HepG2 (cell line): Measurements from ENCODE around the gene PTPN18. TPM values are rescaled to one million over a fixed set of nuclear protein-coding genes. Genes with fewer than 3 reads are reported as not detected.

Experiments
- ATAC-seq: fragments of 200-7000 bp; cut with Tn5 transposase; 3 replicates; pipeline ENCODE4 v1.9.1; 2020; ENCODE audit warnings: mild to moderate bottlenecking, moderate library complexity
- BruUV-seq: library from RNA; stranded (reverse); fragments of 400-500 nt; replicated peaks from 2 replicates; lab custom pipeline; 2021; lab: Mats Ljungman, UMichigan
- CTCF ChIA-PET: fragments of 300-600 bp; formaldehyde crosslinking; extraction: SDS; loops from one replicate; lab custom pipeline; 2021; ENCODE audit warnings: low total read pairs, inconsistent platforms, low intra/inter-chr PET ratio; lab: Yijun Ruan, JAX
- POLR2A ChIA-PET: fragments of 350-600 bp; sonication (Branson Sonifier 250); formaldehyde crosslinking; loops from one replicate; lab custom pipeline; 2020; ENCODE audit warnings: antibody characterized with exemption, inconsistent platforms; lab: Yijun Ruan, JAX
- DNase-seq: peaks from one replicate; pipeline ENCODE4 v3.0.0-alpha.2; 2015; ENCODE audit warnings: low spot score
- FAIRE-seq: peaks from 3 replicates; lab custom pipeline; 2011; peaks lifted over from hg19 to GRCh38; lab: Jason Lieb, UNC
- H2AFZ ChIP-seq: one replicate; pipeline ENCODE4 v1.6.1; 2011; ENCODE audit warnings: low read length, inconsistent platforms
- H3K27ac ChIP-seq: fragments of 300-600 bp; 3 replicates; pipeline ENCODE4 v1.8.0; 2011; ENCODE audit warnings: mixed run types, mild to moderate bottlenecking, mixed read lengths, low read length, inconsistent platforms; ENCODE audit not compliant: insufficient read depth; ENCODE audit errors: extremely low read length
- H3K27me3 ChIP-seq, 2 experiments: fragments of 200-600 bp in 1 of 2; 2 replicates in 1 of 2; 3 replicates in 1 of 2; pipeline versions ENCODE4 v1.6.0 to v1.8.0; 2011; ENCODE audit warnings: low read length in 2 of 2, mild to moderate bottlenecking in 2 of 2, moderate library complexity in 2 of 2, inconsistent platforms in 1 of 2; ENCODE audit not compliant: insufficient read depth in 2 of 2, control insufficient read depth in 1 of 2
- H3K36me3 ChIP-seq, 2 experiments: fragments of 200-600 bp in 1 of 2; replicated peaks in 1 of 2; 2 replicates in 1 of 2; 3 replicates in 1 of 2; pipeline versions ENCODE4 v1.5.1 to v1.8.0; 2011; ENCODE audit warnings: low read length in 2 of 2, inconsistent platforms in 1 of 2; ENCODE audit not compliant: insufficient read depth in 2 of 2, control insufficient read depth in 1 of 2
- H3K4me1 ChIP-seq: 2 replicates; pipeline ENCODE4 v1.5.1; 2012; ENCODE audit warnings: low read length, inconsistent platforms; ENCODE audit not compliant: insufficient read depth
- H3K4me2 ChIP-seq: 2 replicates; pipeline ENCODE4 v1.6.0; 2011; ENCODE audit warnings: low read depth, low read length, inconsistent platforms
- H3K4me3 ChIP-seq, 3 experiments: fragments of 200-600 bp in 1 of 3; sonication (generic), shearing (Covaris generic) in 1 of 3; replicated peaks in 1 of 3; 2 replicates each; pipeline ENCODE4 v1.5.1; 2011 to 2016; ENCODE audit warnings: low read length in 3 of 3, inconsistent platforms in 2 of 3, low read depth in 2 of 3, mild to moderate bottlenecking in 2 of 3, control low read depth in 1 of 3, mixed read lengths in 1 of 3; ENCODE audit not compliant: insufficient read depth in 1 of 3
- H3K79me2 ChIP-seq: one replicate; pipeline ENCODE4 v1.6.1; 2011; ENCODE audit warnings: low read length, inconsistent platforms; ENCODE audit not compliant: insufficient read depth
- H3K9ac ChIP-seq: 2 replicates; pipeline ENCODE4 v1.6.0; 2011; ENCODE audit warnings: mild to moderate bottlenecking, low read depth, low read length, inconsistent platforms; ENCODE audit not compliant: insufficient read depth
- H3K9me3 ChIP-seq: 2 replicates; pipeline ENCODE4 v1.5.1; 2012; ENCODE audit warnings: mild to moderate bottlenecking, low read length
- H4K20me1 ChIP-seq: 2 replicates; pipeline ENCODE4 v1.6.0; 2011; ENCODE audit warnings: inconsistent platforms, mild to moderate bottlenecking, low read length, moderate library complexity; ENCODE audit not compliant: insufficient read depth
- GLI4 ChIP-seq: sonication (generic); formaldehyde crosslinking; IDR thresholded peaks from 2 replicates; pipeline ENCODE4 v1.5.1; 2020; ENCODE audit warnings: missing genetic modification reagents, mild to moderate bottlenecking, moderate library complexity, borderline replicate concordance
- JARID2 ChIP-seq: sonication (generic); formaldehyde crosslinking; IDR thresholded peaks from 2 replicates; pipeline ENCODE4 v1.8.1; 2023; ENCODE audit warnings: missing genetic modification reagents, inconsistent platforms; ENCODE audit not compliant: insufficient replicate concordance
- WGBS: methylation state at CpG from one replicate; pipeline ENCODE4 v1.1.6; 2017; ENCODE audit warnings: low lambda C conversion rate; 5-methylcytosine and 5-hydroxymethylcytosine counted together
- in situ Hi-C: cut with HindIII; loops from 2 replicates; pipeline ENCODE4 v1.10.0; 2017; ENCODE audit warnings: low pct_unique_long_range_greater_than_20kb; ENCODE audit not compliant: extremely low pct_ligation_motif_present
- intact Hi-C: fragments of 100-400 bp; cut with micrococcal nuclease; formaldehyde crosslinking; loops from one replicate; pipeline ENCODE4 v1.10.0; 2022; ENCODE audit not compliant: unreplicated experiment
- polyA plus RNA-seq, 8 experiments: library from polyadenylated mRNA; depleted of rRNA in 3 of 8; stranded (reverse) in 7 of 8; unstranded in 1 of 8; fragments of >200 nt; fragmentation: Illumina TruSeq in 4 of 8; extraction: Trizol in 4 of 8; gene quantifications; 2 replicates each; pipeline versions ENCODE4 v1.2.1 to v1.2.3, GENCODE V29; 2011 to 2016; ENCODE audit warnings: low read depth in 4 of 8, missing spikeins in 1 of 8, mixed read lengths in 1 of 8; ENCODE audit not compliant: insufficient read depth in 1 of 8
- total RNA-seq, 5 experiments: library from RNA; depleted of rRNA; stranded (reverse); fragments of >200 nt; fragmentation: Illumina TruSeq; extraction: Trizol; gene quantifications; 2 replicates each; pipeline ENCODE4 v1.2.3, GENCODE V29; 2016; ENCODE audit warnings: low read depth in 1 of 5
- TF ChIP-seq, protein P1 (sequence below): sonication (generic); formaldehyde crosslinking; IDR thresholded peaks from 2 replicates; pipeline ENCODE4 v1.5.0; 2020; ENCODE audit warnings: mild to moderate bottlenecking, missing genetic modification reagents
- TF ChIP-seq, protein P2 (sequence below): sonication (generic); formaldehyde crosslinking; IDR thresholded peaks from 2 replicates; pipeline ENCODE4 v1.8.0; 2022; ENCODE audit warnings: missing genetic modification reagents, mild to moderate bottlenecking, moderate library complexity, borderline replicate concordance
- TF ChIP-seq, protein P3 (sequence below): IDR thresholded peaks from 2 replicates; pipeline ENCODE4 v1.6.1; 2012; ENCODE audit warnings: inconsistent platforms

PTPN18 gene
- total and polyA plus RNA-seq, 2 of the 13 experiments (the other 11 are each of a cell fraction or from before 2014, with no cell fraction given), result 14.8 to 39.6 TPM

DNA sequence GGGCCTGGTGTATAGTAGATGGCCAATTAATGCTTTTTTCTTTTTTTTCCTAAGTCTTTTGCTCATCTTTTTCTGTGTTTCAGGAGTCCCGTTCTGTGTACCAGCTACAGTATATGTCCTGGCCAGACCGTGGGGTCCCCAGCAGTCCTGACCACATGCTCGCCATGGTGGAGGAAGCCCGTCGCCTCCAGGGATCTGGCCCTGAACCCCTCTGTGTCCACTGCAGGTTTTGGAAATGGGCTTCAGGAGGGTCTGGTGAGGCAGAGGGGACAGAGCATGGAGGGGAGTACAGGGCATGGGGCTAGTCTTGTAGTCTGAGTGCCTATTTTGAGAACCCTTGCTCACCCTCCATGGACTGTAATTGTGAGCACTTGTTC is 14.1 kb downstream of the PTPN18 start (continued):
- TF ChIP-seq, protein P1, sequence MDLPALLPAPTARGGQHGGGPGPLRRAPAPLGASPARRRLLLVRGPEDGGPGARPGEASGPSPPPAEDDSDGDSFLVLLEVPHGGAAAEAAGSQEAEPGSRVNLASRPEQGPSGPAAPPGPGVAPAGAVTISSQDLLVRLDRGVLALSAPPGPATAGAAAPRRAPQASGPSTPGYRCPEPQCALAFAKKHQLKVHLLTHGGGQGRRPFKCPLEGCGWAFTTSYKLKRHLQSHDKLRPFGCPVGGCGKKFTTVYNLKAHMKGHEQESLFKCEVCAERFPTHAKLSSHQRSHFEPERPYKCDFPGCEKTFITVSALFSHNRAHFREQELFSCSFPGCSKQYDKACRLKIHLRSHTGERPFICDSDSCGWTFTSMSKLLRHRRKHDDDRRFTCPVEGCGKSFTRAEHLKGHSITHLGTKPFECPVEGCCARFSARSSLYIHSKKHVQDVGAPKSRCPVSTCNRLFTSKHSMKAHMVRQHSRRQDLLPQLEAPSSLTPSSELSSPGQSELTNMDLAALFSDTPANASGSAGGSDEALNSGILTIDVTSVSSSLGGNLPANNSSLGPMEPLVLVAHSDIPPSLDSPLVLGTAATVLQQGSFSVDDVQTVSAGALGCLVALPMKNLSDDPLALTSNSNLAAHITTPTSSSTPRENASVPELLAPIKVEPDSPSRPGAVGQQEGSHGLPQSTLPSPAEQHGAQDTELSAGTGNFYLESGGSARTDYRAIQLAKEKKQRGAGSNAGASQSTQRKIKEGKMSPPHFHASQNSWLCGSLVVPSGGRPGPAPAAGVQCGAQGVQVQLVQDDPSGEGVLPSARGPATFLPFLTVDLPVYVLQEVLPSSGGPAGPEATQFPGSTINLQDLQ (CRISPR knock-in tag), result no peak
- TF ChIP-seq GLI4, result no peak
- TF ChIP-seq, protein P2, sequence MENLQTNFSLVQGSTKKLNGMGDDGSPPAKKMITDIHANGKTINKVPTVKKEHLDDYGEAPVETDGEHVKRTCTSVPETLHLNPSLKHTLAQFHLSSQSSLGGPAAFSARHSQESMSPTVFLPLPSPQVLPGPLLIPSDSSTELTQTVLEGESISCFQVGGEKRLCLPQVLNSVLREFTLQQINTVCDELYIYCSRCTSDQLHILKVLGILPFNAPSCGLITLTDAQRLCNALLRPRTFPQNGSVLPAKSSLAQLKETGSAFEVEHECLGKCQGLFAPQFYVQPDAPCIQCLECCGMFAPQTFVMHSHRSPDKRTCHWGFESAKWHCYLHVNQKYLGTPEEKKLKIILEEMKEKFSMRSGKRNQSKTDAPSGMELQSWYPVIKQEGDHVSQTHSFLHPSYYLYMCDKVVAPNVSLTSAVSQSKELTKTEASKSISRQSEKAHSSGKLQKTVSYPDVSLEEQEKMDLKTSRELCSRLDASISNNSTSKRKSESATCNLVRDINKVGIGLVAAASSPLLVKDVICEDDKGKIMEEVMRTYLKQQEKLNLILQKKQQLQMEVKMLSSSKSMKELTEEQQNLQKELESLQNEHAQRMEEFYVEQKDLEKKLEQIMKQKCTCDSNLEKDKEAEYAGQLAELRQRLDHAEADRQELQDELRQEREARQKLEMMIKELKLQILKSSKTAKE (CRISPR knock-in tag), result no peak
- TF ChIP-seq, all 625 proteins: peak for 0

DNA sequence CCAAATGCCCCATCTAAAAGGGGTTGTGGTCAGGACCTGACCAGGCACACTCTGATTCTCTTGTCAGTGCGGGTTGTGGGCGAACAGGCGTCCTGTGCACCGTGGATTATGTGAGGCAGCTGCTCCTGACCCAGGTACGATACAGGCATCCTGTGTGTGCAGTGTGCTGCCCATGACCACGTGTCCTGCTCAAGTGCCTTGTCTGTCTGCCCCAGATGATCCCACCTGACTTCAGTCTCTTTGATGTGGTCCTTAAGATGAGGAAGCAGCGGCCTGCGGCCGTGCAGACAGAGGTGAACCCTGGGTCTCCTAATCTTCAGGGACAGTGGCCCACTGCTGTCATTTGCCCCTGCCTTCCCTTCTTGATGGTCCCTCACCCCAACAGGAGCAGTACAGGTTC is 14.6 kb downstream of the PTPN18 start:
- DNase-seq (no peak), FAIRE-seq (no peak), ATAC-seq (no peak)
- no peaks in the 10 kb centered on the region for H3K9me3 ChIP-seq
- H3K4me1 ChIP-seq, result no peaks in the 10 kb centered on the region
- no peak overlapping the region for H3K4me2 ChIP-seq
- ChIA-PET POLR2A (no interaction called here), CTCF (no interaction called here)
- WGBS, result 95% methylated on average over 4 of the region's 9 CpGs
- no TSS peak for BruUV-seq
- no peaks in the 10 kb centered on the region for H3K79me2 ChIP-seq
- H2AFZ ChIP-seq, result no peak overlapping the region
- no peaks in the 10 kb centered on the region for H4K20me1 ChIP-seq
- peaks cover 2 to 11% of the 10 kb centered on the region in 2 experiments; a peak in 2 of 5 replicates for H3K36me3 ChIP-seq
- in situ Hi-C loops (no loop called here), intact Hi-C loops (no loop called here)
- no peak for TF ChIP-seq JARID2 (CRISPR knock-in tag)
- TF ChIP-seq, protein P3, sequence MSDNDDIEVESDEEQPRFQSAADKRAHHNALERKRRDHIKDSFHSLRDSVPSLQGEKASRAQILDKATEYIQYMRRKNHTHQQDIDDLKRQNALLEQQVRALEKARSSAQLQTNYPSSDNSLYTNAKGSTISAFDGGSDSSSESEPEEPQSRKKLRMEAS, result no peak
- no peak overlapping the region for H3K9ac ChIP-seq
- H3K27ac ChIP-seq, result no peak overlapping the region
- no peaks in the 10 kb centered on the region for H3K27me3 ChIP-seq
- no peak overlapping the region for H3K4me3 ChIP-seq
